ENCODE results near the gene ATP6V0A4.
"Not testable (repeated sequence)": the region's sequence is repeated elsewhere in the genome, so short reads cannot be mapped to it uniquely, and the experiment has no call there.

Gene ATP6V0A4

DNA sequence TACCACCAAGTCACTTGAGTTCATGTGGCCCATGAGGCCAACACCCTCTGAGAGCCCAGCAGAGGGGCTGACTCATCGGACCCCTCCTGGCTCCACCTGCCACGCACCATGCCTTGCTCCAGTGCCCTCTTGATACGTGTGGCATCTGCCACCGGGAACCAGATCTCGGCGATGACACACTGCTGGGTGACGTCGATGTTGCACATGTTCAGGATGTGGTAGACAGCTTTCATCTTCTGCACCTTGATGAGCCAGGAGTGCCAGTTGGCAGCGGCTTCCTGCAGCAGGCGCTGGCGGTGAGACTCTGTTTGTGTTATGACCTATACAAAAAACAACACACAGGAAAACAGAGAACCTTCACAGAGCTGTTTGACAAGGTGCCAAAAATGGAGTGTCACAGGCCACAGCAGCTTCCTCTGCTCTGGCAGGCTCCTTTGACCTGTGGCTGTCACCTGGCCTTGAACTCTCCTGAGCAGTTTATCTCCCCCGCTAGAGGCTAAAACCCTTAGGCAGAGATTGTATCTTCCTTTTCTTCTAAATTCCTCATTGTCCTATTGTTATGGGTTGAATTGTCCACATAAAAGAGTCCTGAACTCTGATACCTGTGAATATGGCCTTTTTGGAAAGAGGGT lies 45.4 kb downstream of the ATP6V0A4 start:
- H3K4me3 Mint-ChIP-seq = no peak overlapping the region
- H3K4me1 Mint-ChIP-seq = no peaks in the 10 kb centered on the region
- peak; percentile 5 to 10 for DNase-seq (ENCODE audit: low spot score in 2 of 2)

DNA sequence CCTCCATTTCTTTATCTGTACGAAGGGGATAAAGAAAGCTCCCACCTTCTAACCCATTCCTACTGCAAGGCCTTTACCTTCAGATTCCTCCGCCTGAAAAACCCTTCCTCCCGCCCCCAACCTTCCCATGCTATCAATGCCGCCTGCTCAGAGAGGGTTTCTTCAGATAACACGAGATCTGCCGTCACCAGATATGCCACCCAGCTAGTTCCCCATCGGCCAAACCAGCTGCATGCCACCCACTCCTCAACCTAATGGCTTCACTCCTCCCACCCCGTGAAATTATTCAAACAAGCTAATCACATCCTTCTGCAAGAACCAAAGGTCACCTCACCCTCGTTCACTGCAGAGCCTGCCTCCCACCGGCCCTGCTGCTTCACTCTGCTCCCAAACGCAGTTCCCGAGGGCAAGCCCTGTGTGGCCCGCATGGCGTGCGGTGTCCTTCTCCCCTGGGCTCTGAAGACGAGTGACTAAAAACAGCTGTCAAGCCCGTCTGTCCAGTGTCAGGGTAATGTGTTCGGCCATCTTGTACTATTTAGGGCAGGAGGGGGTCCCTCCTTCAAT lies 47.0 kb downstream of the ATP6V0A4 start:
- Mint-ChIP-seq H3K4me3 (no peak overlapping the region), H3K9me3 (no peaks in the 10 kb centered on the region), H3K36me3 (no peaks in the 10 kb centered on the region), H3K27ac (no peak overlapping the region), H3K27me3 (peaks cover 9% of the 10 kb centered on the region), H3K4me1 (no peaks in the 10 kb centered on the region)
- no peak for ATAC-seq (ENCODE audit: low read depth)
- no peak for DNase-seq (ENCODE audit: low spot score in 2 of 2)

More for the DNA sequence above, 45.4 kb downstream of the ATP6V0A4 start:
- ATAC-seq (ENCODE audit: low read depth) = peak; percentile 87
- Mint-ChIP-seq H3K27me3 (peaks cover 9% of the 10 kb centered on the region), H3K27ac (no peak overlapping the region), H3K36me3 (no peaks in the 10 kb centered on the region), H3K9me3 (no peaks in the 10 kb centered on the region)

DNA sequence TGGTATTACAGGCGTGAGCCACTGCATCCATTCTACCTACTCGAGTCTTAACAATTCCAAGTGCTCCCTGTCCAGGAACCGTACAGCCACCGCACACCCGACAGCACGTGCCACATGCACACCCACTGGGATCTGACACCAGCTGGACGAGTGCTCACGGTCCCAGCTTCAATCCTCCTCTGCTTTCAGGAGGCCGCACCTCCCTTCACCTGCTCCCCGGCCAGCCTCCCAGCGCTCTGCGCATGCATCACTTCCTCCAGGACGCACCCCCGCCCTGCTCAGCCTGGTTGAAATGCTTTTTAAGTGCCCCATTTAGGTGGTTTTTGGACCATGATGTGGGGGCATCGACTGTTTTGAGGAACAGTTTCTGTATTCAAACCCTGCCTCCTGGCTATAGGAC lies 47.5 kb downstream of the ATP6V0A4 start:
- H3K27me3 Mint-ChIP-seq = peaks cover 9% of the 10 kb centered on the region
- no peaks in the 10 kb centered on the region for H3K4me1 Mint-ChIP-seq
- no peaks in the 10 kb centered on the region for H3K36me3 Mint-ChIP-seq
- H3K4me3 Mint-ChIP-seq = no peak overlapping the region
- ATAC-seq (ENCODE audit: low read depth) (no peak), DNase-seq (ENCODE audit: low spot score in 2 of 2) (no peak)
- no peaks in the 10 kb centered on the region for H3K9me3 Mint-ChIP-seq
- H3K27ac Mint-ChIP-seq = no peak overlapping the region

DNA sequence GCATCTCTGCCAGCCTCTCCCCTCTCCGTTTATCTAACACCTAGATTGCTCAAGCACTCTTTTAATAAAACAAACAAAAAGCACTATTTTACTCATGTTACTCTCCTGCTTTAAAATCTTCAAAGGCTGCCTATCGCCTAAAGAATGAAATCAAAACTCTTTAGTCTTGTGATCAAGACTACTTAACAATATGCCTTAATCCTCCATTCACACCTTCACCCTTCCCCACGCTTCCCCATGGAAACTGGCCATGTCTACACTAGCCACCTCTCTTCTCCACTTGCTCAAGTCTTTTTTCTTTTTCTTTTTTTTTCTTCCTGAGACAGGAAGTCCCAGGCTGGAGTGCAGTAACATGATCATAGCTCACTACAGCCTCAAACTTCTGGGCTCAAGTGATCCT lies 48.0 kb downstream of the ATP6V0A4 start:
- no peaks in the 10 kb centered on the region for H3K9me3 Mint-ChIP-seq
- H3K27me3 Mint-ChIP-seq = peaks cover 9% of the 10 kb centered on the region
- H3K4me1 Mint-ChIP-seq = no peaks in the 10 kb centered on the region
- DNase-seq (ENCODE audit: low spot score in 2 of 2) (no peak), ATAC-seq (ENCODE audit: low read depth) (no peak)
- no peak overlapping the region for H3K4me3 Mint-ChIP-seq
- H3K27ac Mint-ChIP-seq = no peak overlapping the region
- H3K36me3 Mint-ChIP-seq = no peaks in the 10 kb centered on the region

DNA sequence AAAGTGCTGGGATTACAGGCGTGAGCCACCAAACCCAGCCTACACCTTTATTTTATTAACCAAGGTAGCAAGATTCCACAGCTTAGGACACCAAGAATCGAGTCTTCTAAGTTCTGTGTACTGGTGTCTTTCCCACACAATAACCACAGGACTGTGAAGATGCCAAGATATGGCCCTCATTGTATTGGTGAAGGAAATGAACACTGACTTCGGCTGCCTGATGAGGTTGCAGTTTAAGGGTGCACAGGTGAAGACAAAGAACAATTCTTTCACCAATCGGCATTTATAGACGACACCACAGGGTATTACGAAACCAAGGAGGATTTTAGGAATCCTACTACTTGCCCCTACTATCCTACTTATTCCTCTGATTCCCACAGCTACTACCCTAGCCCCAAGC lies 49.3 kb downstream of the ATP6V0A4 start:
- Mint-ChIP-seq H3K27me3 (peaks cover 9% of the 10 kb centered on the region), H3K9me3 (no peaks in the 10 kb centered on the region), H3K4me3 (no peak overlapping the region), H3K36me3 (no peaks in the 10 kb centered on the region), H3K27ac (no peak overlapping the region), H3K4me1 (no peaks in the 10 kb centered on the region)
- no peak for DNase-seq (ENCODE audit: low spot score in 2 of 2)
- ATAC-seq (ENCODE audit: low read depth) = no peak

DNA sequence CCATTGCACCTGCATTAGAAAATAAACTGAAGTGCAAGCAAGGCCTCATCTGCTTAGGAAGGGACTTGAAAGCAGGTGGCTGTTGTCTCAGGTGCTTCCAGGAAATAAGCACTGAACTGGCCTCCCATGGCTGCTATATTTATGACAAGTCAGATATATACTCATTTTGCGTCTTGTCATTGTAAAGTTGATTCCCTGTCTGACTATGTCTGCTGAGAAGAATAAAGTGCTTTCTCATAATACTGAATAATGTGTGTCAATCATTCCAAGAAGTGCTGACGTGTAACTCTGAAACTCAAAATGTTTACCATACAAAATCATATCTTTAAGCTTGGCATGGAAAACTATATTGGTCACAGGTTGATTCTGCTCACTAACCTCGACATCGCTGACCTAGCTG lies 51.9 kb downstream of the ATP6V0A4 start:
- no peak for ATAC-seq (ENCODE audit: low read depth)
- H3K36me3 Mint-ChIP-seq = no peaks in the 10 kb centered on the region
- peaks cover 2% of the 10 kb centered on the region for H3K27me3 Mint-ChIP-seq
- H3K27ac Mint-ChIP-seq = no peak overlapping the region
- DNase-seq (ENCODE audit: low spot score in 2 of 2) = no peak
- H3K9me3 Mint-ChIP-seq = no peaks in the 10 kb centered on the region
- no peak overlapping the region for H3K4me3 Mint-ChIP-seq
- no peaks in the 10 kb centered on the region for H3K4me1 Mint-ChIP-seq

DNA sequence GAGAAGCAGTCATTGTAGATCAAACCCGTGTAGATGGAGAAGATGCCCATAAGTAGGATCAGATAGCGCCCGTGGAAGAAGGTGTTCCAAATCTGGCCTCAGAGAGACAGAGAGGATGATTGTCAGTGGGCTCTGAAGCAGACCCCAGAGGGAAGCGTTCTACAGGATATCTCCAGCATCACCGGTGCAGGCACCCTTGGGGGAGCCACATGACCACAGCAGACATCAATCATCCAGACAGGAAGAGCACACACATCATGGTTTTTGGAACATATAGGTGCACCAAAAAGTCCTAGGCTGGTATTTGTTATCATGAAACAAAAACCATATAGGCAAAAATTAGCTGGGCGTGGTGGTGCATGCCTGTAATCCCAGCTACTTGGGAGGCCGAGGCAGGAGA lies 52.8 kb downstream of the ATP6V0A4 start:
- H3K27me3 Mint-ChIP-seq = no peaks in the 10 kb centered on the region
- no peaks in the 10 kb centered on the region for H3K9me3 Mint-ChIP-seq
- no peaks in the 10 kb centered on the region for H3K4me1 Mint-ChIP-seq
- no peak for DNase-seq (ENCODE audit: low spot score in 2 of 2)
- ATAC-seq (ENCODE audit: low read depth) = no peak
- H3K4me3 Mint-ChIP-seq = no peak overlapping the region
- no peak overlapping the region for H3K27ac Mint-ChIP-seq
- H3K36me3 Mint-ChIP-seq = no peaks in the 10 kb centered on the region

DNA sequence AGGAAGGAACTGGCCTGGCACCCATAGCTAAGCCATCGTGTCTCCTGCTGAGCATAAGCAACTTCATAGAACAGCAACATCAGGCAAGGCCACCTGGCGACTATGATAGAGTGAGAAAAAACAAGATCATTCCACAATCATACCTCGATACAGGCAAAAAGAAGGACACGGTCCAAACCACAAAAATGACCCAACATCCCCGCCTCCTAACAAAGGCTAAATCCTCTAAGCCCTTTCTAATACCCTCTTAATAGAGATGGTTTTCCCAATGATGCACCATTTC lies 56.6 kb downstream of the ATP6V0A4 start:
- DNase-seq (ENCODE audit: low spot score in 2 of 2) = no peak
- Mint-ChIP-seq H3K4me3 (no peak overlapping the region), H3K36me3 (peaks cover 2% of the 10 kb centered on the region), H3K9me3 (no peaks in the 10 kb centered on the region), H3K27me3 (peaks cover 4% of the 10 kb centered on the region), H3K27ac (no peak overlapping the region), H3K4me1 (no peaks in the 10 kb centered on the region)
- ATAC-seq (ENCODE audit: low read depth) = no peak

DNA sequence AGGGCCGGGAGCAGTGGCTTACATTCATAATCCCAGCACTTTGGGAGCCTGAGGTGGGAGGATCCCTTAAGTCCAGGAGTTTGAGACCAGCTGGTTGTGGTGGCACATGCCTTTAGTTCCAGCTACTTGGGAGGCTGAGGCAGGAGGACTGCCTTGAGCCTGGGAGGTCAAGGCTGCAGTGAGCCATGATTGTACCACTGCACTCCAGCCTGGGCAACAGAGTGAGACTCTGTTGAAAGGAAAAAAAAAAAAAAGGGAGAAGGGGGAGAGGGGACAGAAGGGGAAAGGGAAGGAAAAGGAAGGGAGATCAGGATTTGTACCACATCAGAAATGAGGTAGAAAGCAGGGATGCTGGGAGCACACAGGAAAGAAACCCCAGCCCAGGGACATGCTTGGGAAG lies 58.1 kb downstream of the ATP6V0A4 start:
- DNase-seq (ENCODE audit: low spot score in 2 of 2) (no peak), ATAC-seq (ENCODE audit: low read depth) (no peak)
- no peak overlapping the region for H3K4me3 Mint-ChIP-seq
- H3K36me3 Mint-ChIP-seq = peaks cover 2% of the 10 kb centered on the region
- H3K27ac Mint-ChIP-seq = no peak overlapping the region
- H3K9me3 Mint-ChIP-seq = no peaks in the 10 kb centered on the region
- peaks cover 4% of the 10 kb centered on the region for H3K27me3 Mint-ChIP-seq
- H3K4me1 Mint-ChIP-seq = no peaks in the 10 kb centered on the region

DNA sequence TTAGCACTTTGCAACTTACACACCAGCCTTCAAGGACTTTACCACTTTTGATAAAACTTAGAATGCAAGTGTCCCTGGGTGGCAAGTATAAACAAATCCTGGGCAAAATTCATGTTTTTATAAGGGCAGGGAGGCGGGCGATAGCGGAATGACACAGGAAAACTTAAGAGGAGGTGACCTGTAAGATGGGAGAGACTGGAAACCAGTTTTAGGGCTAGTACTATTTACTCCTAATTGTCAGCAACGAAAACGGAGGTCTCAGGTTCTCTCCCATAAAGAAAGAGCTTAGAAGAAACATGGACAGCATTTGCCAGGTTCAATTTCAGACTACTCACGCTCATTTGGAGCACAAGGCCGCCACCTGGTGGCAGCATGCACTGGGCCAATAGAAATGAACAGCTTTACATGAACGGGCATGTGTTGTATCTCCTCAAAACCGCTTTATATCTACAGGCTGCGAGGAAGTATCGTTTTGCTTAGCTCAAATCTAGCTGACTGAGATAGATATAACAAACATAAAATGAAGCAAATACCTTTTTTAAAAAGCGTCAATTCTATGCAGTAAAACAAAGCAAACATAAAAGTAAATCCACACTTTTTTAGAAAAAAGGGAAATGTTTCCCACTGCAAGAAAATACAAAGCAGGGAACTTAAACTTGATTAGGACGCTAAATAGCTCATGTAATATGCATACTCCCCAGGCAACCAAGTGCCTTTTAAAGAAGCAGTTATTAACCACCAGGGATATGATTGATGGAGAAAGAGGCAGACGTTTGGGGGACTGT lies 59.3 kb downstream of the ATP6V0A4 start:
- Mint-ChIP-seq H3K4me1 (no peaks in the 10 kb centered on the region), H3K27me3 (peaks cover 4% of the 10 kb centered on the region), H3K9me3 (no peaks in the 10 kb centered on the region), H3K27ac (no peak overlapping the region), H3K36me3 (peaks cover 2% of the 10 kb centered on the region), H3K4me3 (no peak overlapping the region)
- no peak for ATAC-seq (ENCODE audit: low read depth)
- peak; percentile 23 to 53 for DNase-seq (ENCODE audit: low spot score in 2 of 2)

DNA sequence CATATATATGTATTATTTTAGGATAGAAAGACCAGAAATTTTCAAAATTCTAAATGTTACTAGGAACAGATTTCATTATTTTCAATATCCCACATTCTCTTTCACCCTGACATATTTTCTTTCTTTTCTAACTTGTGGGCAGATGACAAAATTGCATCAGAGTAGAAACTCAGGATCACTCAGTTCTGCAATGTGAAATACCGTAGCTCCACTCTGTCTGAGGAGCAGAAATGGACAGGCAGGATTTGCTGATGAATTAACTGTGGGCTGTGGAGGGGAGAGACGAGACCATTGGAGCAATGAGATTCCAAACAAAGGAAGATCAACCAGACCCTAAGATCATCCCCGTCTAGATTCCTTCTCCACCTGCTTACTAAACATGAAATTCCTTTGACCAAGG lies 59.9 kb downstream of the ATP6V0A4 start:
- Mint-ChIP-seq H3K36me3 (peaks cover 2% of the 10 kb centered on the region), H3K4me1 (no peaks in the 10 kb centered on the region), H3K27me3 (peaks cover 6% of the 10 kb centered on the region), H3K27ac (no peak overlapping the region), H3K4me3 (no peak overlapping the region), H3K9me3 (no peaks in the 10 kb centered on the region)
- no peak for ATAC-seq (ENCODE audit: low read depth)
- no peak for DNase-seq (ENCODE audit: low spot score in 2 of 2)

DNA sequence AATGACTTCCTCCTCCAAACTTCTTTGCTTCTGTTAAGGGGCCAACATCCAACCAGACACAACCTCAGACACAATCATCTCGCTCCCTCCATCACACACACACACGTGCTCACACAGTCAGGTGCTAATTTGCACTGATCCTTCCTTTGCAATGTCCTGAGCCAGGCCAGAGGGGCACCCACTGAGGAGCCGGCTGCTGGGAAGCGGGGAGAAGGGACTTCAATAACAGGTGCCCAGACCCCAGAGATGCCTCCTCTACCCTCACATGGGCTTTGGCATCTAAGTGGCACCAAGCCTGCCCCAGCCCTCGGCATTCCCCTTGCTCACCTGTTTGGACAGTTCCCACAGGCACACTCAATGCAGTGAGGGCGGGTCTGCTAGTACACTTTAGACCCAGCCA lies 62.6 kb downstream of the ATP6V0A4 start:
- DNase-seq (ENCODE audit: low spot score in 2 of 2) = no peak
- H3K4me1 Mint-ChIP-seq = no peaks in the 10 kb centered on the region
- no peak overlapping the region for H3K4me3 Mint-ChIP-seq
- no peak overlapping the region for H3K27ac Mint-ChIP-seq
- ATAC-seq (ENCODE audit: low read depth) = no peak
- peaks cover 2% of the 10 kb centered on the region for H3K36me3 Mint-ChIP-seq
- H3K27me3 Mint-ChIP-seq = peaks cover 7% of the 10 kb centered on the region
- H3K9me3 Mint-ChIP-seq = no peaks in the 10 kb centered on the region

DNA sequence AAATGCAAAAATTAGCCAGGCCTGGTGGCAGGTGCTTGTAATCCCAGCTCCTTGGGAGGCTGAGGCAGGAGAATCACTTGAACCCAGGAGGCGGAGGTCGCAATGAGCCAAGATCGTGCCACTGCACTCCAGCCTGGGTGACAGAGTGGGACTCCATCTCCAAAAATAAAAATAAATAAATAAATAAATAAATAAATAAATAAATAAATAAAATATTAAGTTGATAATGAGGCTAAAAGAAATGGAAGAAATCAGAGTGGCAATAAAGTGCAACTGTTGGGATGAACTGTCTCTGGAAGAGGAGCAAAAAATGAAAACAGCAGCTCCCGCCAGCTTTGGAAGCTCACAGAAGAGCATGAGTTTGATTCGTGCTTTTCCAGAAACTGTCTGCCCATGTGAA lies 66.3 kb downstream of the ATP6V0A4 start:
- not testable (repeated sequence) for H3K27me3 Mint-ChIP-seq; H3K27ac Mint-ChIP-seq; H3K36me3 Mint-ChIP-seq; ATAC-seq (ENCODE audit: low read depth); H3K4me1 Mint-ChIP-seq; DNase-seq (ENCODE audit: low spot score in 2 of 2); H3K4me3 Mint-ChIP-seq; H3K9me3 Mint-ChIP-seq

DNA sequence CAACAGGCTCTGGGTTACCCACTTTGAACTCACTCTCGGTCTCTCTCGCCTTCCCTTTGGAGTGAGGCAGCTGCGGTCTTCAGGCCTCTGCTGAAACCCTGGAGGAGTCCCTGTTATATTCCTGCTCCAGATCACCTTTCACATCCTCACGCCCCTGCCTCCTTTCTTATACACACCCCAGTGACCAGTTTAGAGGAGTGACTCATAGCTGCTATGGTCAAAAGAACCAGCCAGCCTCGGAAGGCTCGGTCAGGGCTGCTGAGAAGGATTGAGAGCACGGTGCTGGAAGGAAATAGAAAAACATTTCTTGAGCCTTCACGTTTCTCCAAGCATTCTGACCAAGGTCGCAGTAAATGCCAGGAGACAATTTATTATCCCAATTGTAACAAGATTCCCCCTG lies 68.6 kb downstream of the ATP6V0A4 start:
- ATAC-seq (ENCODE audit: low read depth) (no peak), DNase-seq (ENCODE audit: low spot score in 2 of 2) (no peak)
- Mint-ChIP-seq H3K27me3 (peaks cover 3% of the 10 kb centered on the region), H3K9me3 (peaks cover 2% of the 10 kb centered on the region), H3K4me1 (no peaks in the 10 kb centered on the region), H3K27ac (no peak overlapping the region), H3K4me3 (no peak overlapping the region), H3K36me3 (no peaks in the 10 kb centered on the region)
